WTC11 (cell line): ENCODE data around the gene CAMTA1. TPM values are rescaled to one million over a fixed set of nuclear protein-coding genes. Genes with fewer than 3 reads are reported as not detected.
A peak's percentile ranks its signal among the peaks of the same experiment; 100 is the strongest.

Experiments
- ATAC-seq: fragments of 200-7000 bp; cut with Tn5 transposase; 2 replicates; pipeline ENCODE4 v1.10.0; 2021; ENCODE audit warnings: mild to moderate bottlenecking, moderate library complexity
- CTCF ChIA-PET: fragments of 300-600 bp; sonication (Branson Sonifier 250); formaldehyde crosslinking; loops from one replicate; lab custom pipeline; 2021; ENCODE audit warnings: antibody characterized with exemption; lab: Charles Lee
- POLR2A ChIA-PET: fragments of 350-600 bp; sonication (Branson Sonifier 250); formaldehyde crosslinking; loops from one replicate; lab custom pipeline; 2021; ENCODE audit warnings: antibody characterized with exemption; lab: Charles Lee
- DNase-seq: peaks from one replicate; pipeline ENCODE4 v3.0.0; 2021; ENCODE audit warnings: low spot score
- H3K27ac Mint-ChIP-seq: 2 replicates; pipeline ENCODE4 v1.8.0; 2021; ENCODE audit warnings: mixed read lengths
- H3K27me3 Mint-ChIP-seq: 2 replicates; pipeline ENCODE4 v1.8.0; 2021; ENCODE audit warnings: low read depth, mild to moderate bottlenecking, moderate library complexity, mixed read lengths
- H3K36me3 Mint-ChIP-seq: 2 replicates; pipeline ENCODE4 v1.8.0; 2021; ENCODE audit warnings: mixed read lengths
- H3K4me1 Mint-ChIP-seq: 2 replicates; pipeline ENCODE4 v1.8.0; 2022; ENCODE audit warnings: mixed read lengths
- H3K4me3 Mint-ChIP-seq: 2 replicates; pipeline ENCODE4 v1.8.0; 2021; ENCODE audit warnings: mild to moderate bottlenecking, moderate library complexity, mixed read lengths
- H3K9me3 Mint-ChIP-seq: 2 replicates; pipeline ENCODE4 v1.8.0; 2021; ENCODE audit warnings: mixed read lengths
- AFF4 ChIP-seq: sonication (generic); formaldehyde crosslinking; IDR thresholded peaks from 2 replicates; pipeline ENCODE4 v1.8.1; 2023; ENCODE audit warnings: mild to moderate bottlenecking, missing genetic modification reagents, borderline replicate concordance
- ATF2 ChIP-seq: sonication (generic); formaldehyde crosslinking; IDR thresholded peaks from 2 replicates; pipeline ENCODE4 v1.8.1; 2022; ENCODE audit warnings: low read depth, missing genetic modification reagents, borderline replicate concordance
- ATF3 ChIP-seq: sonication (generic); formaldehyde crosslinking; conservative IDR thresholded peaks from 2 replicates; pipeline ENCODE4 v1.8.1; 2022; ENCODE audit warnings: mild to moderate bottlenecking, missing genetic modification reagents
- CBFB ChIP-seq: sonication (generic); formaldehyde crosslinking; IDR thresholded peaks from 2 replicates; pipeline ENCODE4 v1.8.1; 2022; ENCODE audit warnings: mild to moderate bottlenecking, low read depth, missing genetic modification reagents
- CDX4 ChIP-seq: fragments of 250-450 bp; sonication (Bioruptor Pico); IDR thresholded peaks from 2 replicates; pipeline ENCODE4 v1.9.0; 2021; ENCODE audit warnings: moderate library complexity, mild to moderate bottlenecking, inconsistent platforms, borderline replicate concordance
- CREM ChIP-seq: sonication (generic); formaldehyde crosslinking; IDR thresholded peaks from 2 replicates; pipeline ENCODE4 v1.8.1; 2022; ENCODE audit warnings: mild to moderate bottlenecking, missing genetic modification reagents, moderate library complexity
- FOXK1 ChIP-seq: sonication (generic); formaldehyde crosslinking; IDR thresholded peaks from 2 replicates; pipeline ENCODE4 v1.8.0; 2022; ENCODE audit warnings: mild to moderate bottlenecking, moderate library complexity, missing genetic modification reagents
- FOXP4 ChIP-seq: sonication (generic); formaldehyde crosslinking; IDR thresholded peaks from 2 replicates; pipeline ENCODE4 v1.8.0; 2022; ENCODE audit warnings: mild to moderate bottlenecking, missing genetic modification reagents
- JAZF1 ChIP-seq: fragments of 250-450 bp; sonication (Bioruptor Pico); IDR thresholded peaks from 2 replicates; pipeline ENCODE4 v1.9.0; 2021; ENCODE audit warnings: moderate library complexity, mild to moderate bottlenecking, inconsistent platforms
- JUN ChIP-seq: sonication (generic); formaldehyde crosslinking; IDR thresholded peaks from 2 replicates; pipeline ENCODE4 v1.8.0; 2023; ENCODE audit warnings: mild to moderate bottlenecking, missing genetic modification reagents
- STAT6 ChIP-seq: sonication (generic); formaldehyde crosslinking; conservative IDR thresholded peaks from 2 replicates; pipeline ENCODE4 v1.8.1; 2023; ENCODE audit warnings: mild to moderate bottlenecking, low read depth, missing genetic modification reagents, moderate library complexity
- TP53 ChIP-seq: sonication (generic); formaldehyde crosslinking; IDR thresholded peaks from 2 replicates; pipeline ENCODE4 v1.8.1; 2023; ENCODE audit warnings: mild to moderate bottlenecking, missing genetic modification reagents
- ZBTB21 ChIP-seq: sonication (generic); formaldehyde crosslinking; IDR thresholded peaks from 2 replicates; pipeline ENCODE4 v1.8.1; 2023; ENCODE audit warnings: mild to moderate bottlenecking, missing genetic modification reagents, borderline replicate concordance
- ZMAT4 ChIP-seq: fragments of 250-450 bp; sonication (Bioruptor Pico); IDR thresholded peaks from 2 replicates; pipeline ENCODE4 v1.9.0; 2021; ENCODE audit warnings: mild to moderate bottlenecking
- ZNF281 ChIP-seq: sonication (generic); formaldehyde crosslinking; IDR thresholded peaks from 2 replicates; pipeline ENCODE4 v1.8.0; 2023; ENCODE audit warnings: mild to moderate bottlenecking, missing genetic modification reagents
- ZNF317 ChIP-seq: sonication (generic); formaldehyde crosslinking; IDR thresholded peaks from 2 replicates; pipeline ENCODE4 v1.8.1; 2023; ENCODE audit warnings: low read depth, mild to moderate bottlenecking, moderate library complexity, missing genetic modification reagents, borderline replicate concordance
- ZSCAN18 ChIP-seq: fragments of 250-450 bp; sonication (Bioruptor Pico); IDR thresholded peaks from 2 replicates; pipeline ENCODE4 v2.1.2; 2022; ENCODE audit warnings: mild to moderate bottlenecking, moderate library complexity
- total RNA-seq: library from RNA; stranded (reverse); gene quantifications from 3 replicates; pipeline ENCODE4 v1.2.3, GENCODE V29; 2021

The CAMTA1 gene
- total RNA-seq, 1 experiment from 2014 or later = 86.4 TPM

- TF ChIP-seq JAZF1 (CRISPR knock-in tag) = no peak
Measured at GRCh38 chr1:7485826-7486225, 700.6 kb downstream of the CAMTA1 start (continued).

GRCh38 chr1:7487766-7488474, 702.7 kb downstream of the CAMTA1 start:
- CTCF ChIA-PET = interaction anchor here (1.1 to 2.2 kb wide), 2 partner anchors 13 to 52 kb away, joined by 3 to 6 read pairs; no protein-coding TSS in a partner anchor
- Mint-ChIP-seq H3K27me3 (no peaks in the 10 kb centered on the region), H3K27ac (no peak overlapping the region), H3K4me1 (peaks cover 21% of the 10 kb centered on the region), H3K4me3 (no peak overlapping the region), H3K36me3 (no peaks in the 10 kb centered on the region), H3K9me3 (peaks cover 5% of the 10 kb centered on the region)
- ATAC-seq = peak; percentile 34; the same call in 1 of the 2 replicates
- DNase-seq = no peak
- POLR2A ChIA-PET = no interaction called here
- TF ChIP-seq ZNF281 (no peak), CBFB (CRISPR knock-in tag) (no peak), FOXK1 (CRISPR knock-in tag) (no peak), ZSCAN18 (CRISPR knock-in tag) (no peak), ATF3 (CRISPR knock-in tag) (no peak), CREM (CRISPR knock-in tag) (no peak), ZNF317 (no peak), CDX4 (CRISPR knock-in tag) (no peak), STAT6 (CRISPR knock-in tag) (no peak), ZMAT4 (CRISPR knock-in tag) (no peak), AFF4 (CRISPR knock-in tag) (no peak), ATF2 (CRISPR knock-in tag) (no peak), JUN (CRISPR knock-in tag) (no peak), ZBTB21 (CRISPR knock-in tag) (no peak), TP53 (CRISPR knock-in tag) (no peak), FOXP4 (CRISPR knock-in tag) (no peak)
